H1 (cell line): Measurements from ENCODE around the gene ENPP3. TPM values are rescaled to one million over a fixed set of nuclear protein-coding genes. Genes with fewer than 3 reads are reported as not detected.

Experiments
- CEBPB ChIP-seq: IDR thresholded peaks from 2 replicates; pipeline ENCODE4 v1.6.1; 2012; ENCODE audit warnings: low read depth, low read length
- CHD1 ChIP-seq: IDR thresholded peaks from 2 replicates; pipeline ENCODE4 v1.6.1; 2012; ENCODE audit warnings: low read depth, low read length, improper control_type of control experiment
- POLR2AphosphoS5 ChIP-seq: IDR thresholded peaks from 2 replicates; pipeline ENCODE4 v1.6.1; 2011; ENCODE audit warnings: low read depth, low read length
- SP1 ChIP-seq: IDR thresholded peaks from 2 replicates; pipeline ENCODE4 v1.6.1; 2011; ENCODE audit warnings: low read depth, low read length
- polyA plus RNA-seq, 7 experiments: library from polyadenylated mRNA; depleted of rRNA in 3 of 7; stranded (reverse) in 5 of 7; unstranded in 2 of 7; fragments of >200 nt in 5 of 7; fragments of 200-250 nt in 2 of 7; gene quantifications; 1 replicate in 5 of 7; 2 replicates in 1 of 7; 4 replicates in 1 of 7; pipeline versions ENCODE4 v1.2.1 to v1.2.3, GENCODE V29; 2011 to 2013; ENCODE audit warnings: missing spikeins in 2 of 7, mixed read lengths in 2 of 7
- total RNA-seq: library from RNA; stranded (reverse); fragmentation: NEBNext Ultra II Directional; extraction: Animal tissue kit (Norgen Biotek cat#: 25700); gene quantifications from 2 replicates; pipeline ENCODE4 v1.2.1, GENCODE V29; 2021
- TF ChIP-seq, protein P1 (sequence below): fragments of 300-600 bp; sonication (generic); IDR thresholded peaks from 2 replicates; pipeline ENCODE4 v1.7.1; 2012; ENCODE audit warnings: low read length, moderate library complexity, mild to moderate bottlenecking, inconsistent platforms; ENCODE audit not compliant: insufficient replicate concordance
- TF ChIP-seq, protein P2 (sequence below): IDR thresholded peaks from 2 replicates; pipeline ENCODE4 v1.6.1; 2012; ENCODE audit warnings: inconsistent platforms

The ENPP3 gene
- total and polyA plus RNA-seq, 2 of the 8 experiments (the other 6 are each of a cell fraction or from before 2014, with no cell fraction given): 0.11 TPM; not detected in 1

DNA sequence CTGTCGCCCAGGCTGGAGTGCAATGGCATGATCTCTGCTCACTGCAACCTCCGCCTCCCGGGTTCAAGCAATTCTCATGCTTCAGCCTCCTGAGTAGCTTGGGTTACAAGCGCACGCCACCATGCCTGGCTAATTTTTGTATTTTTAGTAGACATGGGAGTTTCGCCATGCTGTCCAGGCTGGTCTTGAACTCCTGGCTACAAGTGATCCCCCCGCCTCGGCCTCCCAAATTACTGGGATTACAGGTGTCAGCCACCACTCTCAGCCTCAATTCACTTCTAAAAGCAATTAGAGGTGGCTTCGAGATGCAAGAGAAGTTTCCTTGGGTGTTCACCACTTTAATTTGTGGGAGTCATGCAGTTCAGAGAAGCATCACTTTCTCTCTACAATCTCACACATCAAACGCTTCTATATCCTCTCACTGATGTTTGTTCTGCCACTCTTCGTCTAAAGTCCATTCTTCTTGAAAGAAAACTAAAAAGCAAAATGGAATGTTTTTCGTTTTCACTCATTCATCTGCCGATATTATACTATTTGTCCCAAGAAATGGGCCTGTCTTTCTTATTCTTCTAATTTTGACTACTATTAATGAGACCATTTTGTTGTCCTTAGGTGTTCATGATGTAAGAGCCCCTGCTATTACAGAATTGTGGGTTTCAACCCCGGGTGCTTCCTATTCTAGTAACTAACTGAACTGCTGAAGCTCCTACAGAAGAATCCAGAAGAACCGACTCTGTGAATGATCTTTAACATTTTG is 132.5 kb downstream of the ENPP3 start (continued):
- TF ChIP-seq, protein P1, sequence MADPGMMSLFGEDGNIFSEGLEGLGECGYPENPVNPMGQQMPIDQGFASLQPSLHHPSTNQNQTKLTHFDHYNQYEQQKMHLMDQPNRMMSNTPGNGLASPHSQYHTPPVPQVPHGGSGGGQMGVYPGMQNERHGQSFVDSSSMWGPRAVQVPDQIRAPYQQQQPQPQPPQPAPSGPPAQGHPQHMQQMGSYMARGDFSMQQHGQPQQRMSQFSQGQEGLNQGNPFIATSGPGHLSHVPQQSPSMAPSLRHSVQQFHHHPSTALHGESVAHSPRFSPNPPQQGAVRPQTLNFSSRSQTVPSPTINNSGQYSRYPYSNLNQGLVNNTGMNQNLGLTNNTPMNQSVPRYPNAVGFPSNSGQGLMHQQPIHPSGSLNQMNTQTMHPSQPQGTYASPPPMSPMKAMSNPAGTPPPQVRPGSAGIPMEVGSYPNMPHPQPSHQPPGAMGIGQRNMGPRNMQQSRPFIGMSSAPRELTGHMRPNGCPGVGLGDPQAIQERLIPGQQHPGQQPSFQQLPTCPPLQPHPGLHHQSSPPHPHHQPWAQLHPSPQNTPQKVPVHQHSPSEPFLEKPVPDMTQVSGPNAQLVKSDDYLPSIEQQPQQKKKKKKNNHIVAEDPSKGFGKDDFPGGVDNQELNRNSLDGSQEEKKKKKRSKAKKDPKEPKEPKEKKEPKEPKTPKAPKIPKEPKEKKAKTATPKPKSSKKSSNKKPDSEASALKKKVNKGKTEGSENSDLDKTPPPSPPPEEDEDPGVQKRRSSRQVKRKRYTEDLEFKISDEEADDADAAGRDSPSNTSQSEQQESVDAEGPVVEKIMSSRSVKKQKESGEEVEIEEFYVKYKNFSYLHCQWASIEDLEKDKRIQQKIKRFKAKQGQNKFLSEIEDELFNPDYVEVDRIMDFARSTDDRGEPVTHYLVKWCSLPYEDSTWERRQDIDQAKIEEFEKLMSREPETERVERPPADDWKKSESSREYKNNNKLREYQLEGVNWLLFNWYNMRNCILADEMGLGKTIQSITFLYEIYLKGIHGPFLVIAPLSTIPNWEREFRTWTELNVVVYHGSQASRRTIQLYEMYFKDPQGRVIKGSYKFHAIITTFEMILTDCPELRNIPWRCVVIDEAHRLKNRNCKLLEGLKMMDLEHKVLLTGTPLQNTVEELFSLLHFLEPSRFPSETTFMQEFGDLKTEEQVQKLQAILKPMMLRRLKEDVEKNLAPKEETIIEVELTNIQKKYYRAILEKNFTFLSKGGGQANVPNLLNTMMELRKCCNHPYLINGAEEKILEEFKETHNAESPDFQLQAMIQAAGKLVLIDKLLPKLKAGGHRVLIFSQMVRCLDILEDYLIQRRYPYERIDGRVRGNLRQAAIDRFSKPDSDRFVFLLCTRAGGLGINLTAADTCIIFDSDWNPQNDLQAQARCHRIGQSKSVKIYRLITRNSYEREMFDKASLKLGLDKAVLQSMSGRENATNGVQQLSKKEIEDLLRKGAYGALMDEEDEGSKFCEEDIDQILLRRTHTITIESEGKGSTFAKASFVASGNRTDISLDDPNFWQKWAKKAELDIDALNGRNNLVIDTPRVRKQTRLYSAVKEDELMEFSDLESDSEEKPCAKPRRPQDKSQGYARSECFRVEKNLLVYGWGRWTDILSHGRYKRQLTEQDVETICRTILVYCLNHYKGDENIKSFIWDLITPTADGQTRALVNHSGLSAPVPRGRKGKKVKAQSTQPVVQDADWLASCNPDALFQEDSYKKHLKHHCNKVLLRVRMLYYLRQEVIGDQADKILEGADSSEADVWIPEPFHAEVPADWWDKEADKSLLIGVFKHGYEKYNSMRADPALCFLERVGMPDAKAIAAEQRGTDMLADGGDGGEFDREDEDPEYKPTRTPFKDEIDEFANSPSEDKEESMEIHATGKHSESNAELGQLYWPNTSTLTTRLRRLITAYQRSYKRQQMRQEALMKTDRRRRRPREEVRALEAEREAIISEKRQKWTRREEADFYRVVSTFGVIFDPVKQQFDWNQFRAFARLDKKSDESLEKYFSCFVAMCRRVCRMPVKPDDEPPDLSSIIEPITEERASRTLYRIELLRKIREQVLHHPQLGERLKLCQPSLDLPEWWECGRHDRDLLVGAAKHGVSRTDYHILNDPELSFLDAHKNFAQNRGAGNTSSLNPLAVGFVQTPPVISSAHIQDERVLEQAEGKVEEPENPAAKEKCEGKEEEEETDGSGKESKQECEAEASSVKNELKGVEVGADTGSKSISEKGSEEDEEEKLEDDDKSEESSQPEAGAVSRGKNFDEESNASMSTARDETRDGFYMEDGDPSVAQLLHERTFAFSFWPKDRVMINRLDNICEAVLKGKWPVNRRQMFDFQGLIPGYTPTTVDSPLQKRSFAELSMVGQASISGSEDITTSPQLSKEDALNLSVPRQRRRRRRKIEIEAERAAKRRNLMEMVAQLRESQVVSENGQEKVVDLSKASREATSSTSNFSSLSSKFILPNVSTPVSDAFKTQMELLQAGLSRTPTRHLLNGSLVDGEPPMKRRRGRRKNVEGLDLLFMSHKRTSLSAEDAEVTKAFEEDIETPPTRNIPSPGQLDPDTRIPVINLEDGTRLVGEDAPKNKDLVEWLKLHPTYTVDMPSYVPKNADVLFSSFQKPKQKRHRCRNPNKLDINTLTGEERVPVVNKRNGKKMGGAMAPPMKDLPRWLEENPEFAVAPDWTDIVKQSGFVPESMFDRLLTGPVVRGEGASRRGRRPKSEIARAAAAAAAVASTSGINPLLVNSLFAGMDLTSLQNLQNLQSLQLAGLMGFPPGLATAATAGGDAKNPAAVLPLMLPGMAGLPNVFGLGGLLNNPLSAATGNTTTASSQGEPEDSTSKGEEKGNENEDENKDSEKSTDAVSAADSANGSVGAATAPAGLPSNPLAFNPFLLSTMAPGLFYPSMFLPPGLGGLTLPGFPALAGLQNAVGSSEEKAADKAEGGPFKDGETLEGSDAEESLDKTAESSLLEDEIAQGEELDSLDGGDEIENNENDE: no peak
- TF ChIP-seq CHD1 (no peak), CEBPB (no peak), SP1 (no peak), POLR2AphosphoS5 (no peak)
- TF ChIP-seq, protein P2, sequence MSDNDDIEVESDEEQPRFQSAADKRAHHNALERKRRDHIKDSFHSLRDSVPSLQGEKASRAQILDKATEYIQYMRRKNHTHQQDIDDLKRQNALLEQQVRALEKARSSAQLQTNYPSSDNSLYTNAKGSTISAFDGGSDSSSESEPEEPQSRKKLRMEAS: no peak
- TF ChIP-seq, all 59 proteins: peak for 0
